Kidney (tissue), 14 donors: Measurements from ENCODE around the gene CNIH3. TPM values are rescaled to one million over a fixed set of nuclear protein-coding genes. Genes with fewer than 3 reads are reported as not detected.

Experiments used
- DNase-seq, 5 donors: peaks; one replicate each; pipeline ENCODE4 v3.0.0-alpha.2; 2013 to 2020
- FAIRE-seq: peaks from 2 replicates; lab custom pipeline; 2012; peaks lifted over from hg19 to GRCh38; lab: Jason Lieb, UNC
- H3K27ac ChIP-seq, 2 donors: one replicate each; pipeline ENCODE4 v1.7.0; 2013; ENCODE audit warnings: low read depth in 2 of 2, low read length in 2 of 2, inconsistent platforms in 1 of 2
- H3K27me3 ChIP-seq: one replicate; pipeline ENCODE4 v1.7.1; 2013; ENCODE audit warnings: low read length, inconsistent platforms; ENCODE audit not compliant: control insufficient read depth, insufficient read depth
- H3K36me3 ChIP-seq, 3 donors: one replicate each; pipeline versions ENCODE4 v1.7.0 to v1.7.1; 2013; ENCODE audit warnings: low read length in 3 of 3, control low read depth in 1 of 3, inconsistent platforms in 1 of 3; ENCODE audit not compliant: insufficient read depth in 3 of 3, control insufficient read depth in 2 of 3
- H3K4me1 ChIP-seq, 3 donors: one replicate each; pipeline versions ENCODE4 v1.7.0 to v1.7.1; 2013; ENCODE audit warnings: low read length in 3 of 3, inconsistent platforms in 1 of 3, low read depth in 1 of 3; ENCODE audit not compliant: control insufficient read depth in 2 of 3, insufficient read depth in 2 of 3
- H3K4me3 ChIP-seq, 3 donors: one replicate each; pipeline versions ENCODE4 v1.7.0 to v1.8.1; 2013; ENCODE audit warnings: low read length in 3 of 3, control low read depth in 1 of 3, inconsistent platforms in 1 of 3
- H3K9ac ChIP-seq, 3 donors: one replicate each; pipeline versions ENCODE4 v1.7.0 to v1.7.1; 2013; ENCODE audit warnings: low read length in 3 of 3, control low read depth in 1 of 3, inconsistent platforms in 1 of 3
- H3K9me3 ChIP-seq, 3 donors: one replicate each; pipeline versions ENCODE4 v1.7.0 to v1.7.1; 2013; ENCODE audit warnings: low read length in 3 of 3, control low read depth in 1 of 3, inconsistent platforms in 1 of 3; ENCODE audit not compliant: control insufficient read depth in 2 of 3, insufficient read depth in 1 of 3
- intact Hi-C: fragments of 100-400 bp; cut with DNase I; formaldehyde crosslinking; loops from one replicate; pipeline ENCODE4 v1.11.1; 2022
- polyA plus RNA-seq: library from polyadenylated mRNA; stranded (reverse); fragments of 350-450 nt; fragmentation: Illumina TruSeq; extraction: RNeasy Lipid Tissue Mini Kit (QIAGEN cat#74804); gene quantifications from one replicate; pipeline ENCODE4 v1.2.3, GENCODE V29; 2014; ENCODE audit warnings: low read depth, low replicate concordance; ENCODE audit not compliant: insufficient read depth
- total RNA-seq: library from RNA; stranded (reverse); fragmentation: NEBNext Ultra II Directional; extraction: Animal tissue kit (Norgen Biotek cat#: 25700); gene quantifications from one replicate; pipeline ENCODE4 v1.2.1, GENCODE V29; 2021
- TF ChIP-seq, protein P1 (sequence below): IDR thresholded peaks from 3 replicates; pipeline ENCODE4 v1.5.1; 2012; ENCODE audit warnings: mild to moderate bottlenecking, moderate library complexity, borderline replicate concordance; ENCODE audit not compliant: insufficient read depth; ENCODE audit errors: extremely low read depth
- donor health status: control.
- donor health status: control.
- donor health status: control.
- donor health status: control.
- donor health status: control.
- donor health status: DM: yes; HTN: yes; CAD: no.
- donor health status: Normal renal cell carcinoma (clear cell type).

CNIH3 gene
- total and polyA plus RNA-seq, 2 donors from 2014 or later = 4.3 to 7.6 TPM

DNA sequence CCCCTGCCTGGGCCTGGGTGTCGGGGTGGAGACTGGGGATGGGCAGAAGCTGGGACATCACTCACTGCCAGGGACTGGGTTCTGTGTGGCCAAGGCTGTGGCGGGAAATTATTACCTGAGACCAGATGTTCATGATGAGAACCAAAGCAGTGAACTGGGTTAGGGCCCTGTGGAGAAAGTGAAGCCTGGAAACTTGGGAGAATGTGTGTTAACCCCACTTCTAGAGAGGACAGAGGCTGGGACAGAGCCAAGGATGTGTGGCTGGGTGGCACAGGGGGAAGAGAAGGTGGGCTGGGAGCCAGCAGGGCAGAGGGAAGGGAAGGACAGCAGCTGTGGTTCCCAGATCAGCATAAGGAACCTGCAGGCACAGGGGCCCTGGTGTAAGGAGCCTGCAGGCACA lies 31.3 kb downstream of the CNIH3 start:
- intact Hi-C loops = no loop called here
- H3K4me1 ChIP-seq = no peaks in the 10 kb centered on the region
- no peak for FAIRE-seq
- TF ChIP-seq, protein P1, sequence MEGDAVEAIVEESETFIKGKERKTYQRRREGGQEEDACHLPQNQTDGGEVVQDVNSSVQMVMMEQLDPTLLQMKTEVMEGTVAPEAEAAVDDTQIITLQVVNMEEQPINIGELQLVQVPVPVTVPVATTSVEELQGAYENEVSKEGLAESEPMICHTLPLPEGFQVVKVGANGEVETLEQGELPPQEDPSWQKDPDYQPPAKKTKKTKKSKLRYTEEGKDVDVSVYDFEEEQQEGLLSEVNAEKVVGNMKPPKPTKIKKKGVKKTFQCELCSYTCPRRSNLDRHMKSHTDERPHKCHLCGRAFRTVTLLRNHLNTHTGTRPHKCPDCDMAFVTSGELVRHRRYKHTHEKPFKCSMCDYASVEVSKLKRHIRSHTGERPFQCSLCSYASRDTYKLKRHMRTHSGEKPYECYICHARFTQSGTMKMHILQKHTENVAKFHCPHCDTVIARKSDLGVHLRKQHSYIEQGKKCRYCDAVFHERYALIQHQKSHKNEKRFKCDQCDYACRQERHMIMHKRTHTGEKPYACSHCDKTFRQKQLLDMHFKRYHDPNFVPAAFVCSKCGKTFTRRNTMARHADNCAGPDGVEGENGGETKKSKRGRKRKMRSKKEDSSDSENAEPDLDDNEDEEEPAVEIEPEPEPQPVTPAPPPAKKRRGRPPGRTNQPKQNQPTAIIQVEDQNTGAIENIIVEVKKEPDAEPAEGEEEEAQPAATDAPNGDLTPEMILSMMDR = no peak
- DNase-seq = no peak
- no peaks in the 10 kb centered on the region for H3K9me3 ChIP-seq
- H3K4me3 ChIP-seq = no peak overlapping the region
- no peaks in the 10 kb centered on the region for H3K27me3 ChIP-seq
- H3K27ac ChIP-seq = no peak overlapping the region
- H3K36me3 ChIP-seq = no peaks in the 10 kb centered on the region
- H3K9ac ChIP-seq = no peak overlapping the region

DNA sequence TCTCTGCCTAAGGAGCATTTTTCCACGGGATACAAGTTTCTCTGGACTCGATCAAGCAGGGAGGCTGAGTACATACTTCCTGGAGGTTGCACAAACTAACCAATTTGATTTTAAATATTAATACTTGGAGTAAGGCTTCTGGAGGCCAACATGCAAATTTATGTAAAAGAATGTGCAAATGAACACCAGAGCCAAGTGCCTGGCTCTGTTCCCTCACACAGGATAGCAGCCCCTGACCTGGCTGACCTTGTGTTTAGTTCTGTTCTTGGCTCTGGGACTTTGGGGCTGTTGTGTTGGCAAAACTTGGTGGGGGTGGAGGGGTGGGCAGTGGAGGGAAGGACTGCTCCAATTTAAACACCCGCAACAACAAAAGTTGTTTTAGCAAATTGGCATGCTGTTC lies 34.2 kb downstream of the CNIH3 start:
- Histone ChIP-seq H3K27me3 (no peaks in the 10 kb centered on the region), H3K4me3 (no peak overlapping the region), H3K27ac (no peak overlapping the region), H3K9me3 (no peaks in the 10 kb centered on the region), H3K36me3 (no peaks in the 10 kb centered on the region), H3K9ac (no peak overlapping the region), H3K4me1 (no peaks in the 10 kb centered on the region)
- intact Hi-C loops = no loop called here
- FAIRE-seq = no peak
- TF ChIP-seq, protein P1 = no peak
- no peak for DNase-seq

DNA sequence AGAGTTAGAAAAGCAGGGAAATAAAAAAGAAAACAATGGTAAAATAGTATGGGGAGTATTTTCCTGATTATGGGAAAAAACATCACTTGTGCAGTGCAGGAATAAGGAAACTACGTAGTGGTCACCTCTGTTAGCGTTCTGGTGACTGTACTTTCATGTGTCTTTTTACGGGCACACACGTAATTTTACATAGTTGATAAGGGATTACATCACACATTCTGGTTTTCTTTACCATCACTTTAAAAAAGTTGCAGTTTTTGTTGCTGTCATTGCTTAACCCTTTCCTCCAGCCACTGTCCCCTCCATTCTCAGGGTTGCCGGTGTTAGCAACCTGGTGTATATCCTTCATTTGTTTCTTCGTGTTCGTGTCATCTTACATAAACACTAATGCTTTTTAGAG lies 35.1 kb downstream of the CNIH3 start:
- intact Hi-C loops = no loop called here
- H3K36me3 ChIP-seq = no peaks in the 10 kb centered on the region

More for the DNA sequence above, 35.1 kb downstream of the CNIH3 start:
- no peak overlapping the region for H3K27ac ChIP-seq
- no peak for DNase-seq
- H3K27me3 ChIP-seq = no peaks in the 10 kb centered on the region
- no peak overlapping the region for H3K4me3 ChIP-seq
- FAIRE-seq = no peak
- H3K9ac ChIP-seq = no peak overlapping the region
- no peaks in the 10 kb centered on the region for H3K9me3 ChIP-seq
- H3K4me1 ChIP-seq = no peaks in the 10 kb centered on the region
- TF ChIP-seq, protein P1 = no peak
